IMR-90 (cell line): ENCODE results near the gene SNX3. TPM values are rescaled to one million over a fixed set of nuclear protein-coding genes. Genes with fewer than 3 reads are reported as not detected.

Experiments used
- ATAC-seq: fragments of 200-7000 bp; cut with Tn5 transposase; 2 replicates; pipeline ENCODE4 v1.9.1; 2020; ENCODE audit warnings: low read depth, mild to moderate bottlenecking, moderate library complexity
- BruUV-seq: library from RNA; stranded (reverse); fragments of 400-500 nt; replicated peaks from 2 replicates; lab custom pipeline; 2021; lab: Mats Ljungman, UMichigan
- CTCF ChIA-PET: fragments of 300-600 bp; formaldehyde crosslinking; extraction: SDS; loops from one replicate; lab custom pipeline; 2021; ENCODE audit warnings: antibody characterized with exemption; lab: Yijun Ruan, JAX
- POLR2A ChIA-PET: fragments of 300-600 bp; sonication (Branson Sonifier 250); formaldehyde crosslinking; loops from one replicate; lab custom pipeline; 2022; ENCODE audit warnings: antibody characterized with exemption; ENCODE audit not compliant: unreplicated experiment; lab: Charles Lee
- DNase-seq: peaks from one replicate; pipeline ENCODE4 v3.0.0; 2013
- H2AFZ ChIP-seq: replicated peaks from 2 replicates; pipeline ENCODE3; 2013; ENCODE audit warnings: low read length, mild to moderate bottlenecking; ENCODE audit not compliant: poor library complexity
- H2AK5ac ChIP-seq: 2 replicates; pipeline ENCODE4 v1.6.1; 2013; ENCODE audit warnings: low read depth, low read length, inconsistent platforms
- H2AK9ac ChIP-seq: replicated peaks from 2 replicates; pipeline ENCODE3; 2013; ENCODE audit warnings: mild to moderate bottlenecking, low read depth, low read length, moderate library complexity; ENCODE audit not compliant: poor library complexity
- H2BK120ac ChIP-seq: 2 replicates; pipeline ENCODE4 v1.6.1; 2013; ENCODE audit warnings: low read depth, low read length, inconsistent platforms
- H2BK15ac ChIP-seq: 3 replicates; pipeline ENCODE4 v1.6.1; 2013; ENCODE audit warnings: low read depth, low read length, inconsistent platforms
- H2BK20ac ChIP-seq: 2 replicates; pipeline ENCODE4 v1.6.1; 2013; ENCODE audit warnings: low read depth, mild to moderate bottlenecking, inconsistent platforms, low read length, moderate library complexity
- H2BK5ac ChIP-seq: 2 replicates; pipeline ENCODE4 v1.6.1; 2013; ENCODE audit warnings: mild to moderate bottlenecking, low read depth, low read length, inconsistent platforms; ENCODE audit not compliant: poor library complexity, severe bottlenecking
- H3K14ac ChIP-seq: replicated peaks from 2 replicates; pipeline ENCODE4 v1.6.1; 2013; ENCODE audit warnings: low read depth, low read length, inconsistent platforms
- H3K18ac ChIP-seq: 2 replicates; pipeline ENCODE4 v1.6.1; 2013; ENCODE audit warnings: low read depth, low read length, control low read depth
- H3K23ac ChIP-seq: 2 replicates; pipeline ENCODE4 v1.6.1; 2013; ENCODE audit warnings: low read depth, low read length, inconsistent platforms
- H3K27ac ChIP-seq: 2 replicates; pipeline ENCODE4 v1.5.1; 2013; ENCODE audit warnings: mild to moderate bottlenecking, control low read depth, low read length; ENCODE audit not compliant: insufficient read depth
- H3K27me3 ChIP-seq: 2 replicates; pipeline ENCODE4 v1.6.1; 2013; ENCODE audit warnings: low read length; ENCODE audit not compliant: control insufficient read depth, insufficient read depth
- H3K36me3 ChIP-seq: 2 replicates; pipeline ENCODE4 v1.6.1; 2013; ENCODE audit warnings: low read length, mixed read lengths; ENCODE audit not compliant: control insufficient read depth, insufficient read depth
- H3K4ac ChIP-seq: 2 replicates; pipeline ENCODE4 v1.6.1; 2013; ENCODE audit warnings: low read depth, low read length, inconsistent platforms
- H3K4me1 ChIP-seq: 2 replicates; pipeline ENCODE4 v1.6.1; 2013; ENCODE audit warnings: low read length, mixed read lengths; ENCODE audit not compliant: control insufficient read depth, insufficient read depth
- H3K4me2 ChIP-seq: 2 replicates; pipeline ENCODE4 v1.6.1; 2013; ENCODE audit warnings: low read depth, mild to moderate bottlenecking, control low read depth, low read length, moderate library complexity
- H3K4me3 ChIP-seq: 2 replicates; pipeline ENCODE4 v1.5.1; 2013; ENCODE audit warnings: low read depth, mild to moderate bottlenecking, control low read depth, low read length, moderate library complexity; ENCODE audit not compliant: insufficient read depth
- H3K56ac ChIP-seq: 2 replicates; pipeline ENCODE4 v1.6.1; 2013; ENCODE audit warnings: low read length, inconsistent platforms; ENCODE audit not compliant: insufficient read depth; ENCODE audit errors: extremely low read depth
- H3K79me1 ChIP-seq, 2 experiments: 2 replicates each; pipeline ENCODE4 v1.6.1; 2013; ENCODE audit warnings: low read length in 2 of 2, inconsistent platforms in 1 of 2, low read depth in 1 of 2
- H3K9ac ChIP-seq: 2 replicates; pipeline ENCODE4 v1.6.1; 2013; ENCODE audit warnings: low read depth, low read length, control low read depth
- H3K9me1 ChIP-seq: 2 replicates; pipeline ENCODE4 v1.6.1; 2013; ENCODE audit warnings: low read length, inconsistent platforms; ENCODE audit not compliant: insufficient read depth
- H3K9me3 ChIP-seq: 2 replicates; pipeline ENCODE4 v1.6.1; 2013; ENCODE audit warnings: low read length; ENCODE audit not compliant: control insufficient read depth, insufficient read depth
- H4K20me1 ChIP-seq: 2 replicates; pipeline ENCODE4 v1.6.1; 2013; ENCODE audit warnings: low read length, inconsistent platforms; ENCODE audit not compliant: insufficient read depth
- H4K5ac ChIP-seq: 2 replicates; pipeline ENCODE4 v1.6.1; 2013; ENCODE audit warnings: mild to moderate bottlenecking, low read depth, low read length, control low read depth
- H4K8ac ChIP-seq, 2 experiments: 2 replicates each; pipeline ENCODE4 v1.6.1; 2013; ENCODE audit warnings: low read depth in 2 of 2, low read length in 2 of 2, control low read depth in 1 of 2, inconsistent platforms in 1 of 2
- H4K91ac ChIP-seq: 2 replicates; pipeline ENCODE4 v1.6.1; 2013; ENCODE audit warnings: low read depth, low read length, inconsistent platforms; ENCODE audit not compliant: insufficient read depth
- BHLHE40 ChIP-seq: fragments of 150-350 bp; IDR thresholded peaks from 2 replicates; pipeline ENCODE4 v1.6.1; 2016; ENCODE audit warnings: mild to moderate bottlenecking, low read depth, low read length
- CTCF ChIP-seq: conservative IDR thresholded peaks from 2 replicates; pipeline ENCODE4 v1.5.1; 2012; ENCODE audit warnings: mild to moderate bottlenecking, low read depth, low read length, improper control_type of control experiment
- FOS ChIP-seq: fragments of 150-350 bp; IDR thresholded peaks from 2 replicates; pipeline ENCODE4 v1.6.1; 2016; ENCODE audit warnings: low read depth, low read length
- MAZ ChIP-seq: IDR thresholded peaks from 2 replicates; pipeline ENCODE4 v1.6.1; 2012; ENCODE audit warnings: low read depth, mild to moderate bottlenecking, low read length, improper control_type of control experiment, moderate library complexity, borderline replicate concordance
- MXI1 ChIP-seq: IDR thresholded peaks from 2 replicates; pipeline ENCODE4 v1.6.1; 2012; ENCODE audit warnings: low read depth, mild to moderate bottlenecking, low read length, moderate library complexity, borderline replicate concordance
- NFE2L2 ChIP-seq: fragments of 150-350 bp; IDR thresholded peaks from 2 replicates; pipeline ENCODE4 v1.6.1; 2016; ENCODE audit warnings: low read depth, mild to moderate bottlenecking, low read length
- POLR2A ChIP-seq: IDR thresholded peaks from 2 replicates; pipeline ENCODE4 v1.6.1; 2012; ENCODE audit warnings: mild to moderate bottlenecking, low read depth, low read length
- RAD21 ChIP-seq: IDR thresholded peaks from 2 replicates; pipeline ENCODE4 v1.6.1; 2012; ENCODE audit warnings: low read length, improper control_type of control experiment
- RCOR1 ChIP-seq: IDR thresholded peaks from 2 replicates; pipeline ENCODE4 v1.6.1; 2012; ENCODE audit warnings: mild to moderate bottlenecking, low read length, improper control_type of control experiment; ENCODE audit not compliant: insufficient replicate concordance
- RFX5 ChIP-seq: IDR thresholded peaks from 2 replicates; pipeline ENCODE4 v1.8.0; 2012; ENCODE audit warnings: low read depth, mild to moderate bottlenecking, low read length, moderate library complexity
- SMC3 ChIP-seq: fragments of 150-350 bp; IDR thresholded peaks from 2 replicates; pipeline ENCODE4 v1.6.1; 2016; ENCODE audit warnings: low read depth, mild to moderate bottlenecking, antibody characterized with exemption, low read length, moderate library complexity
- WGBS, 2 experiments: methylation state at CpG; one replicate each; pipeline versions ENCODE4 v1.1.5 to v1.1.7; 2013; ENCODE audit warnings: missing lambda C conversion rate in 2 of 2; ENCODE audit not compliant: insufficient read length in 1 of 2; ENCODE audit errors: extremely low coverage in 2 of 2; 5-methylcytosine and 5-hydroxymethylcytosine counted together
- dilution Hi-C: fragments of 300-500 bp; cut with HindIII; formaldehyde crosslinking; loops from one replicate; pipeline ENCODE4 v1.14.3; 2018; ENCODE audit warnings: low sequenced_read_pairs; ENCODE audit not compliant: unreplicated experiment
- in situ Hi-C: fragments of 300-500 bp; cut with MboI; formaldehyde crosslinking; loops from 3 replicates; pipeline ENCODE4 v1.14.3; 2019; ENCODE audit warnings: low sequenced_read_pairs, inconsistent platforms, mixed read lengths
- intact Hi-C: fragments of 100-400 bp; cut with micrococcal nuclease; formaldehyde crosslinking; loops from 2 replicates; pipeline ENCODE4 v1.10.0; 2022
- polyA plus RNA-seq, 3 experiments: library from polyadenylated mRNA; depleted of rRNA; stranded (reverse); fragments of >200 nt; gene quantifications; 2 replicates each; pipeline ENCODE4 v1.2.3, GENCODE V29; 2012; ENCODE audit warnings: low replicate concordance in 1 of 3
- total RNA-seq: library from RNA; depleted of rRNA; stranded (reverse); fragments of >200 nt; gene quantifications from 2 replicates; pipeline ENCODE4 v1.2.3, GENCODE V29; 2012

The SNX3 gene
- total and polyA plus RNA-seq, 2 of the 4 experiments (the other 2 are of a cell fraction) = 105 to 159 TPM

- POLR2A ChIA-PET = no interaction called here
These were observed 67.7 kb downstream of the SNX3 start for GRCh38 chr6:108193131-108193530.

More at GRCh38 chr6:108193131-108193530, 67.7 kb downstream of the SNX3 start:
- no CpG with 5 or more reads among the region's 1 CpG for WGBS, 2 experiments
- H3K9me1 ChIP-seq = no peaks in the 10 kb centered on the region
- no peak overlapping the region for H3K18ac ChIP-seq
- peaks cover 17% of the 10 kb centered on the region for H3K27me3 ChIP-seq
- H3K9me3 ChIP-seq = no peaks in the 10 kb centered on the region
- no peaks in the 10 kb centered on the region for H3K36me3 ChIP-seq
- TF ChIP-seq BHLHE40 = no peak
- no peak for TF ChIP-seq CTCF
- TF ChIP-seq POLR2A = no peak
- no peak for TF ChIP-seq FOS
- no peak for TF ChIP-seq SMC3
- no peak for TF ChIP-seq RAD21
- no peak for TF ChIP-seq RCOR1
- no peak for TF ChIP-seq RFX5
- no peak for TF ChIP-seq MXI1
- TF ChIP-seq NFE2L2 = no peak
- no peak for TF ChIP-seq MAZ
- no peak overlapping the region for H2BK120ac ChIP-seq
- H2AK5ac ChIP-seq = no peak overlapping the region
- H2BK15ac ChIP-seq = no peak overlapping the region
- H4K91ac ChIP-seq = no peak overlapping the region
- CTCF ChIA-PET = no interaction called here
- no peak overlapping the region for H2AK9ac ChIP-seq
- no peak overlapping the region for H2BK5ac ChIP-seq
- intact Hi-C loops (no loop called here), in situ Hi-C loops (no loop called here), dilution Hi-C loops (no loop called here)
- ATAC-seq (no peak), DNase-seq (no peak)
- H4K8ac ChIP-seq = no peak overlapping the region
- no peak overlapping the region for H3K23ac ChIP-seq
- no peak overlapping the region for H3K27ac ChIP-seq
- no peaks in the 10 kb centered on the region for H4K20me1 ChIP-seq
- H3K79me1 ChIP-seq = no peaks in the 10 kb centered on the region
- H3K4ac ChIP-seq = no peak overlapping the region
- no peaks in the 10 kb centered on the region for H3K4me1 ChIP-seq
- no peak overlapping the region for H2BK20ac ChIP-seq
- H3K4me3 ChIP-seq = no peak overlapping the region
- H3K14ac ChIP-seq = no peak overlapping the region
- no peak overlapping the region for H2AFZ ChIP-seq
- no peak overlapping the region for H3K56ac ChIP-seq
- no peak overlapping the region for H4K5ac ChIP-seq
- BruUV-seq = no TSS peak
- H3K4me2 ChIP-seq = no peak overlapping the region
- H3K9ac ChIP-seq = no peak overlapping the region
